ENCODE data around the gene ZSCAN25. TPM values are rescaled to one million over a fixed set of nuclear protein-coding genes. Genes with fewer than 3 reads are reported as not detected.
A peak's percentile ranks its signal among the peaks of the same experiment; 100 is the strongest.
"Not testable (repeated sequence)": the region's sequence is repeated elsewhere in the genome, so short reads cannot be mapped to it uniquely, and the experiment has no call there.

The ZSCAN25 gene
- total RNA-seq: 11.0 TPM

DNA sequence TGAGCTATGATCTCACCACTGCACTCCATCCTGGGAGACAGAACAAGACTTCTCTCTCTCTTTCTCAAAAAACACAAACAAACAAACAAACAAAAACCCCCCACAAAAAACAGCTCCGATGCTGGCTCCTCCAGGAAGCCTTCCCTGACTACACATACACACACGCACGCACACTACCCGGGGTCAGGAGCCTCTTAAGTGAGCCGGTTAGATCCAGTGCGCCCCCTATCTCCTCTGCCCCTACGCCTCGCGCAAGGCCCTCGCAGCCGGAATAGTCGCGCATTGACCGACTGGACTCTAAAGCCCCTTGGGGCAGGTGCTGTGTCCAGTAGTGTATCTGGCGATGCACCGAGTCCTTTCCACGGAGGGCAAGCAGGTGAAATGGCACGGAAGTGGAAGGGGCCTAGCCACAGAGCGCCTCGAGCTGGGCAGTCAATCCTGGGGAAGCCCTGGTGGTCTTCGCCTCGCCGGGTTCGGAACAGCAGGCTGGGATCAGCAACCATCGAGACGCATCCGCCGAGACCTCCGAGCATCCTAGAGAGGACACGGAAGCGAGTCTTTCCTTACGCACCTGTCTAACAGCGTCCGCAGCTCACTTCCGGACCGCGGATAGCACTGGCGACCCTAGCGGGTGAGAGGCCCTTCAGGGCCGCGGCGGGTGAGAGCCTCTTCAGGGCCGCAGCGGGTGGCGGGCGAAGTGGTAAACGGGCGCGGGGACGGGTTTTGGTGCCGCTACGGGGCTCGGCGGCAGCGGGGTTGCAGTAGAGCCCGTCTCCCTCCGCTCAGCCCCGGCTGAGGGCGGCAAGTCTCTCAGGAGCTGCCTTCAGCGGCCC is at the start of gene ZSCAN25:
Gene ZSCAN25, plus strand, starts transcription at position 588 of the 833 bp plus-strand sequence. CDS start 2,661 bp downstream, outside the sequence.
- Histone ChIP-seq H3K4me3 (ENCODE audit: low read length in 3 of 3) (peak within 1 kb of the TSS; percentile 100), H3K27ac (ENCODE audit: low read depth, low read length) (peak within 1 kb of the TSS; percentile 80), H3K9me3 (ENCODE audit: control insufficient read depth in 3 of 3, low read length in 3 of 3) (no peaks in the 10 kb centered on the region), H3K9ac (ENCODE audit: low read depth in 1 of 3, low read length in 3 of 3) (peak within 1 kb of the TSS; percentile 91 to 99 (median 98)), H3K36me3 (ENCODE audit: control insufficient read depth in 3 of 3, insufficient read depth in 3 of 3, low read length in 3 of 3) (peaks cover 24 to 32% (median 31%) of the 10 kb centered on the region in 3 donors), H3K27me3 (ENCODE audit: control insufficient read depth in 3 of 3, insufficient read depth in 3 of 3, low read length in 3 of 3) (no peaks in the 10 kb centered on the region), H3K4me1 (ENCODE audit: control insufficient read depth in 3 of 3, insufficient read depth in 3 of 3, low read length in 3 of 3) (peaks cover 9 to 16% (median 11%) of the 10 kb centered on the region in 3 donors)

DNA sequence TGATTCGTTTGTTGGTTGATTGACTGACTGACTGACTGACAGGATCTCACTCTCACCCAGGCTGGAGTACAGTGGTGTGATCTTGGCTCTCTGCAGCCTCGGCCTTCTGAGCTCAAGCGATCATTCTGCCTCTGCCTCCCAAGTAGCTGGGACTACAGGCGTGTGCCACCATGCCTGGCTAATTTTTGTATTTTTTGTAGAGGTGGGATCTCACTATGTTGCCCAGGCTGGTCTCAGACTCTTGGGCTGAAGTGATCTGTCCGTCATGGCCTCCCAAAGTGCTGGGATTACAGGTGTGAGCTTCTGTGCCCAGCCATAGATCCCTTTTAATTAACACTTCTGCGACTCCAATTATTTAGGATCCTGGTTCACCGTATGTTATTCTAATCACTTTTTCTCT is 48.0 kb upstream of the ZSCAN25 start:
- H3K36me3 ChIP-seq (ENCODE audit: control insufficient read depth in 3 of 3, insufficient read depth in 3 of 3, low read length in 3 of 3): peaks cover 24 to 60% (median 41%) of the 10 kb centered on the region in 3 donors
- not testable (repeated sequence) for H3K9ac ChIP-seq (ENCODE audit: low read depth in 1 of 3, low read length in 3 of 3)

DNA sequence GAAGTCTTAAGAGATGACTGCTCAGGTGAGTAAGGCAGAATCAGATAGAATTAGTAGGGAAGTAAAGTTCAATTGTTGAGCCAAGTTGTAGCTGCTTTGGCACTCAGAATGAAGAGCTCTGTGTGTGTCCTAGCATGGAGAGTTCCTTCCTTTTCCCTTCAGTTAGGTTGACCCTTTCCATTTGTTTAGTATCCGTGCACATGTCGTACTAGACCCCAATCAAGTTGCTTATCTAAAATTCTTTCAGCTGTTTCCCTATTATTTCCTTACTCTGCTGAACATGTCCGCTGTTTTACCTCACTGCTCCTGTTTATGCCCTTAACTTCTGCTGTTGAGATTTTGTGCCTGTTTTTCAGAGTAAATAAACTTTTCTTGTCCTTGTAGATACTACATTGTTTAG is 45.0 kb upstream of the ZSCAN25 start:
- Histone ChIP-seq H3K4me1 (ENCODE audit: control insufficient read depth in 3 of 3, insufficient read depth in 3 of 3, low read length in 3 of 3) (no peaks in the 10 kb centered on the region), H3K4me3 (ENCODE audit: low read length in 3 of 3) (no peak overlapping the region), H3K9ac (ENCODE audit: low read depth in 1 of 3, low read length in 3 of 3) (no peak overlapping the region), H3K36me3 (ENCODE audit: control insufficient read depth in 3 of 3, insufficient read depth in 3 of 3, low read length in 3 of 3) (peaks cover 11 to 45% (median 23%) of the 10 kb centered on the region in 3 donors), H3K27me3 (ENCODE audit: control insufficient read depth in 3 of 3, insufficient read depth in 3 of 3, low read length in 3 of 3) (no peaks in the 10 kb centered on the region), H3K27ac (ENCODE audit: low read depth, low read length) (no peak overlapping the region), H3K9me3 (ENCODE audit: control insufficient read depth in 3 of 3, low read length in 3 of 3) (no peaks in the 10 kb centered on the region)

More for the DNA sequence above, 48.0 kb upstream of the ZSCAN25 start:
- H3K27me3 ChIP-seq (ENCODE audit: control insufficient read depth in 3 of 3, insufficient read depth in 3 of 3, low read length in 3 of 3); H3K27ac ChIP-seq (ENCODE audit: low read depth, low read length); H3K9me3 ChIP-seq (ENCODE audit: control insufficient read depth in 3 of 3, low read length in 3 of 3); H3K4me1 ChIP-seq (ENCODE audit: control insufficient read depth in 3 of 3, insufficient read depth in 3 of 3, low read length in 3 of 3); H3K4me3 ChIP-seq (ENCODE audit: low read length in 3 of 3): not testable (repeated sequence)

DNA sequence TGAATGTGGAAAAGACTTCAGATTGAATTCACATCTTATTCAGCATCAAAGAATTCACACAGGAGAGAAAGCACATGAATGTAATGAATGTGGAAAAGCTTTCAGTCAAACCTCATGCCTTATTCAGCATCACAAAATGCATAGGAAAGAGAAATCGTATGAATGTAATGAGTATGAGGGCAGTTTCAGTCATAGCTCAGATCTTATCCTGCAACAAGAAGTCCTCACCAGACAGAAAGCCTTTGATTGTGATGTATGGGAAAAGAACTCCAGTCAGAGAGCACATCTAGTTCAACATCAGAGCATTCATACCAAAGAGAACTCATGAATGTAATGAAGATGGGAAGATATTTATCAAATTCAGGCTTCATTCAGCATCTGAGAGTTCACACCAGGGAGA is 43.5 kb upstream of the ZSCAN25 start:
- no peaks in the 10 kb centered on the region for H3K27me3 ChIP-seq (ENCODE audit: control insufficient read depth in 3 of 3, insufficient read depth in 3 of 3, low read length in 3 of 3)
- peaks cover 11 to 45% (median 23%) of the 10 kb centered on the region in 3 donors for H3K36me3 ChIP-seq (ENCODE audit: control insufficient read depth in 3 of 3, insufficient read depth in 3 of 3, low read length in 3 of 3)
- no peak overlapping the region for H3K9ac ChIP-seq (ENCODE audit: low read depth in 1 of 3, low read length in 3 of 3)
- H3K4me1 ChIP-seq (ENCODE audit: control insufficient read depth in 3 of 3, insufficient read depth in 3 of 3, low read length in 3 of 3): peaks cover 3 to 9% (median 6%) of the 10 kb centered on the region in 3 donors
- H3K9me3 ChIP-seq (ENCODE audit: control insufficient read depth in 3 of 3, low read length in 3 of 3): no peaks in the 10 kb centered on the region
- H3K4me3 ChIP-seq (ENCODE audit: low read length in 3 of 3): no peak overlapping the region
- no peak overlapping the region for H3K27ac ChIP-seq (ENCODE audit: low read depth, low read length)

DNA sequence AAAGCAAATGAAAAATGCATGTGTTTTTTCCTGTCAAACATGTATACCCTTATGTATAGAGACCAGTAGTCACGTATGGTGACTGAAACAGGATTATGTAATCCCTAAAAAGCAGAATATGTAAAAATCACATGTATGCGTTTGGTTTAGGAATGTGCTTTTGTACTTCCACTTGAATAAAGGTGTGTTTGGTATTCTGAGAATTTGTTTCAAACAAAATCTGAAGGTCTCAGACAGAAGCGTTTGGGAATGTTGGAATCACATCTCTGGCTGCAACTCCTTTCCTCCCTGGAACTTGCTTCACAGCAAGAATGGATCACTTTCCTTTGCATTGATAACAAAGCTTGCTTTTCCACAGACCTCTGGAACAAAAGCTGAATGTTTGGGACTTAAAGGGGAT is 40.5 kb upstream of the ZSCAN25 start:
- Histone ChIP-seq H3K27ac (ENCODE audit: low read depth, low read length) (no peak overlapping the region), H3K36me3 (ENCODE audit: control insufficient read depth in 3 of 3, insufficient read depth in 3 of 3, low read length in 3 of 3) (peaks cover 7 to 26% (median 14%) of the 10 kb centered on the region in 3 donors), H3K27me3 (ENCODE audit: control insufficient read depth in 3 of 3, insufficient read depth in 3 of 3, low read length in 3 of 3) (no peaks in the 10 kb centered on the region), H3K9me3 (ENCODE audit: control insufficient read depth in 3 of 3, low read length in 3 of 3) (no peaks in the 10 kb centered on the region), H3K4me1 (ENCODE audit: control insufficient read depth in 3 of 3, insufficient read depth in 3 of 3, low read length in 3 of 3) (peaks cover 14 to 21% (median 18%) of the 10 kb centered on the region in 3 donors), H3K9ac (ENCODE audit: low read depth in 1 of 3, low read length in 3 of 3) (no peak overlapping the region), H3K4me3 (ENCODE audit: low read length in 3 of 3) (no peak overlapping the region)

DNA sequence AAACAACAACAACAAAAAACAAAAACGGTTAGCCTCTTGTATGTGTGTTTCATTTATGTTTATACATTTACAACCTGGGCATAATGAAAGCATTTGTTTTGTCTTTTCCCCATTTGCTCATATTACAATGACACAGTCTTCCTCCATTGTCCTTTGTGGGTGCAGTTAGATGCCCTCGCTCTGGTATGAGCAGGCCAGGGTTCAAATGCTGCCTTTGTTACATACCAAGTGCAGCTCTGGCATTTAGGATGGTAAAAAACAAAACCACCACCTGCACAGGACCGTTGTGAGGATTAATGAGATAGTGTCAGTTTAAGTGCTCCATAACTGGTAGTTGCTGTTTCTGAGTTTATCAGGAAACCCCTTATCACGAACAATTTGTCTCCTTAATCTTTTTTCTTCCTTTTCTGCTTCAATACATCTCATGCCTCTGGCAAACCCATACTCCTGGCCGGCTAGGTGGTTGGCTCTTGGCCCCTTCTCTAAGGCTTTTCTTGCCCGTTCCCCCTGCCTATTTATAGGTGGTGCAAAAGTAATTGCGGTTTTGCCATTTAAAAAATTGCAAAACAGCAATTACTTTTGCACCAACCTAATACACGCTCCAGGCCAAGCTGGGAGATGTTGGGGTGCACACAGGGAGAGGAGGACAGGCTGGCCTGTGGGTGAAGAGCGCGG is 37.3 kb upstream of the ZSCAN25 start:
- peaks cover 0 to 3% (median 0%) of the 10 kb centered on the region in 3 donors for H3K36me3 ChIP-seq (ENCODE audit: control insufficient read depth in 3 of 3, insufficient read depth in 3 of 3, low read length in 3 of 3)
- peaks cover 0 to 1% (median 0%) of the 10 kb centered on the region in 3 donors for H3K27me3 ChIP-seq (ENCODE audit: control insufficient read depth in 3 of 3, insufficient read depth in 3 of 3, low read length in 3 of 3)
- peaks cover 14 to 21% (median 18%) of the 10 kb centered on the region in 3 donors for H3K4me1 ChIP-seq (ENCODE audit: control insufficient read depth in 3 of 3, insufficient read depth in 3 of 3, low read length in 3 of 3)
- no peaks in the 10 kb centered on the region for H3K9me3 ChIP-seq (ENCODE audit: control insufficient read depth in 3 of 3, low read length in 3 of 3)
- peak overlapping the region; percentile 68 to 84 (median 75) for H3K9ac ChIP-seq (ENCODE audit: low read depth in 1 of 3, low read length in 3 of 3)
- no peak overlapping the region for H3K27ac ChIP-seq (ENCODE audit: low read depth, low read length)
- peak overlapping the region; percentile 71 to 86 (median 82) for H3K4me3 ChIP-seq (ENCODE audit: low read length in 3 of 3)

DNA sequence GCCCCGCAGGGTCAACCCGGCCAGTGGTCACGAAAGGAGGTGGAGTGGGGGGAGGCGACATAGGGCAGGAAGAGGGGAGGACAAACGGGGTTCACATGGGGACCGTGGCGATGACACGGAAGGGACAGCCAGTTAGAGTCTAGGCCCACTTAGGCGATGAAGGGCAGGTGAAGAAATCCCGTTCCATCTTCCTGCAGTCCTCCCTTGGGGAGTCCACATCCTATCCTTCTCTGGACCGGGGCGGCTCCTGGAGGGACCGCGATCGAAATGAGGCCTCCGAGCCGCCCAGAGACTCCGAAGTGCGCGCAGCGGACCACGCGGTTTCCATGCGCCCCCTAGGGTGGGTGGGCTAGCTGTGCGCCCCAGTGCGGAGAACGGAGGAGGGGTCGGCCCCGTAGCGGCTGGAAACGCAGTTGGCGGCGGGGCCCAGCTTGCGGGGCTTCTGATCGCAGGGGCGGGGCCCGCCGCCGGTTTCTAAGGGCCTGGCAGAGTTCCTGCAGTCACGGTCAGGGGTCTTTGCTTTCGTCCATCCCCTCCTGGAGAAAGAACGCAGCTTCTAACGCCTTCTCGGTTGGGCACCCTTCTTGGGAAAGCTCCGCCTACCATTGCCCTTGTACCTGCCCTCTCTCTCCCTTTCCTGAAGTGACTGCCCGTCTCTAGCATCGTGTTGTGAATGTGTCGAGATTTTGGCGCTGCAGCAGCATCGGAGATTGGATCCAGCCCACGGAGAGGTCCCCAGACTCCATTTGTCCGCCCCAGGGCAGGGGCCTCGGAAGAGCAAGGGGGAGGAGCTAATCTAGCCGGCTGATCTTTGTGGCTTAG is 36.6 kb upstream of the ZSCAN25 start:
- H3K9ac ChIP-seq (ENCODE audit: low read depth in 1 of 3, low read length in 3 of 3): peak overlapping the region; percentile 68 to 84 (median 75)
- no peak overlapping the region for H3K27ac ChIP-seq (ENCODE audit: low read depth, low read length)
- peaks cover 14 to 21% (median 18%) of the 10 kb centered on the region in 3 donors for H3K4me1 ChIP-seq (ENCODE audit: control insufficient read depth in 3 of 3, insufficient read depth in 3 of 3, low read length in 3 of 3)
- H3K9me3 ChIP-seq (ENCODE audit: control insufficient read depth in 3 of 3, low read length in 3 of 3): no peaks in the 10 kb centered on the region
- peak overlapping the region; percentile 71 to 86 (median 82) for H3K4me3 ChIP-seq (ENCODE audit: low read length in 3 of 3)
- no peaks in the 10 kb centered on the region for H3K36me3 ChIP-seq (ENCODE audit: control insufficient read depth in 3 of 3, insufficient read depth in 3 of 3, low read length in 3 of 3)
- peaks cover 0 to 3% (median 0%) of the 10 kb centered on the region in 3 donors for H3K27me3 ChIP-seq (ENCODE audit: control insufficient read depth in 3 of 3, insufficient read depth in 3 of 3, low read length in 3 of 3)

DNA sequence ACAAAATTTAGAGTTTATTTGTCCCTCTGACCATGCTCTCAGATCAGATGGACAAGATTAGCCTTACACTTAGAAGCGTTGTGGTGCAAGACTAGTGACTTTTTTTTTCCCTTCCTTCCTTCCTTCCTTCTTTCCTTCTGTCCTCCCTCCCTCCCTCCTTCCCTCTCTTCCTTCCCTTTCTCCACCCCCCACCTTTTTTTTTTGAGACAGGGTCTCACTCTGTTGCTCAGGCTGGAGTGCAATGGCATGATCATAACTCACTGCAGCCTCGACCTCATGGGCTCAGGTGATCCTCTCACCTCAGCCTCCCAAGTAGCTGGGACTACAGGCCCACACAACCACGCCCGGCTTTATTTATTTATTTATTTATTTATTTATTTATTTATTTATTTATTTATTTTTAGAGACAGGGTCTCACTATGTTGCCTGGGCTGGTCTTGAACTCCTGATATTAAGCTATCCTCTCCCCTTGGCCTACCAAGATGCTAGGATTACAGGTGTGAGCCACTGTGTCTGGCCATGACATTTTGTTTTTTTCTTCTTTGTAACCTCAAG is 35.9 kb upstream of the ZSCAN25 start:
- not testable (repeated sequence) for H3K9me3 ChIP-seq (ENCODE audit: control insufficient read depth in 3 of 3, low read length in 3 of 3); H3K27ac ChIP-seq (ENCODE audit: low read depth, low read length); H3K27me3 ChIP-seq (ENCODE audit: control insufficient read depth in 3 of 3, insufficient read depth in 3 of 3, low read length in 3 of 3); H3K36me3 ChIP-seq (ENCODE audit: control insufficient read depth in 3 of 3, insufficient read depth in 3 of 3, low read length in 3 of 3)
- H3K4me3 ChIP-seq (ENCODE audit: low read length in 3 of 3): peak overlapping the region; percentile 71 to 86 (median 82)
- H3K9ac ChIP-seq (ENCODE audit: low read depth in 1 of 3, low read length in 3 of 3): peak overlapping the region; percentile 68 to 84 (median 75)
- peaks cover 14 to 21% (median 18%) of the 10 kb centered on the region in 3 donors for H3K4me1 ChIP-seq (ENCODE audit: control insufficient read depth in 3 of 3, insufficient read depth in 3 of 3, low read length in 3 of 3)

DNA sequence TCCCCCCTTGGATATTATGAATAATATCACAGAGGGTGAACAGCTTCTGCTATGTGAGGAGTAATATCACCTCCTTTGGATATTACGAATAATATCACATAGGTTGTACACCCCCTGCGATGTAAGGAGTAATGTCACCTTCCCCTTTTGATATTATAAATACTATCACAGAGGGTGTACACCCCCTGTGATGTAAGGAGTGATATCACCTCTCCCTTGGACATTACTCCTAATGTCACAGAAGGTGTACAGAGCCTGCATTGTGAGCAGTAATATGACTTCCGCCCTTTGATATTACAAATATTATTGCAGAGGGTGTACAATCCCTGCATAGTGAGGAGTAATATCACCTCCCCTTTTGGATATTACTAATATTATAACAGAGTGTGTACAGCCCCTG is 27.9 kb upstream of the ZSCAN25 start:
- Histone ChIP-seq H3K4me3 (ENCODE audit: low read length in 3 of 3) (no peak overlapping the region), H3K9ac (ENCODE audit: low read depth in 1 of 3, low read length in 3 of 3) (no peak overlapping the region), H3K27me3 (ENCODE audit: control insufficient read depth in 3 of 3, insufficient read depth in 3 of 3, low read length in 3 of 3) (peaks cover 0 to 5% (median 0%) of the 10 kb centered on the region in 3 donors), H3K4me1 (ENCODE audit: control insufficient read depth in 3 of 3, insufficient read depth in 3 of 3, low read length in 3 of 3) (no peaks in the 10 kb centered on the region), H3K9me3 (ENCODE audit: control insufficient read depth in 3 of 3, low read length in 3 of 3) (no peaks in the 10 kb centered on the region), H3K27ac (ENCODE audit: low read depth, low read length) (no peak overlapping the region), H3K36me3 (ENCODE audit: control insufficient read depth in 3 of 3, insufficient read depth in 3 of 3, low read length in 3 of 3) (no peaks in the 10 kb centered on the region)
